Neural progenitor cell (in vitro differentiated cells): ENCODE measurements around the gene CYP1A2.

ENCODE experiments used
- EZH2 ChIP-seq: fragments of 200-600 bp; sonication (generic); IDR thresholded peaks from 2 replicates; pipeline ENCODE4 v1.6.1; 2017; ENCODE audit warnings: antibody characterized with exemption, mild to moderate bottlenecking, moderate library complexity
- TF ChIP-seq, protein P1 (sequence below): fragments of 200-600 bp; sonication (generic); IDR thresholded peaks from 2 replicates; pipeline ENCODE4 v1.5.1; 2017; ENCODE audit warnings: antibody characterized with exemption, mild to moderate bottlenecking

GRCh38 chr15:74789171-74789631, 40.6 kb downstream of the CYP1A2 start:
- TF ChIP-seq, protein P1, sequence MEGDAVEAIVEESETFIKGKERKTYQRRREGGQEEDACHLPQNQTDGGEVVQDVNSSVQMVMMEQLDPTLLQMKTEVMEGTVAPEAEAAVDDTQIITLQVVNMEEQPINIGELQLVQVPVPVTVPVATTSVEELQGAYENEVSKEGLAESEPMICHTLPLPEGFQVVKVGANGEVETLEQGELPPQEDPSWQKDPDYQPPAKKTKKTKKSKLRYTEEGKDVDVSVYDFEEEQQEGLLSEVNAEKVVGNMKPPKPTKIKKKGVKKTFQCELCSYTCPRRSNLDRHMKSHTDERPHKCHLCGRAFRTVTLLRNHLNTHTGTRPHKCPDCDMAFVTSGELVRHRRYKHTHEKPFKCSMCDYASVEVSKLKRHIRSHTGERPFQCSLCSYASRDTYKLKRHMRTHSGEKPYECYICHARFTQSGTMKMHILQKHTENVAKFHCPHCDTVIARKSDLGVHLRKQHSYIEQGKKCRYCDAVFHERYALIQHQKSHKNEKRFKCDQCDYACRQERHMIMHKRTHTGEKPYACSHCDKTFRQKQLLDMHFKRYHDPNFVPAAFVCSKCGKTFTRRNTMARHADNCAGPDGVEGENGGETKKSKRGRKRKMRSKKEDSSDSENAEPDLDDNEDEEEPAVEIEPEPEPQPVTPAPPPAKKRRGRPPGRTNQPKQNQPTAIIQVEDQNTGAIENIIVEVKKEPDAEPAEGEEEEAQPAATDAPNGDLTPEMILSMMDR, result no peak
- TF ChIP-seq EZH2, result no peak
